ENCODE measurements around the gene FGF16.

- no peak for TF ChIP-seq POLR2A (IDR thresholded peaks at IDR 0.05; ENCODE audit: extremely low read depth, insufficient read length)
- no peak for TF ChIP-seq CTCF (IDR thresholded peaks at IDR 0.05; ENCODE audit: low read depth, low read length)
- no peak for TF ChIP-seq MYC (IDR thresholded peaks at IDR 0.05; ENCODE audit: low read depth, low read length)
Measured at GRCh38 chrX:77426811-77427210, 20.4 kb upstream of the FGF16 start.
